Stimulated activated CD8-positive, alpha-beta memory T cell treated with anti-CD3 and anti-CD28 coated beads, Interleukin-7, amount 100 ng/mL, for 48 hours (primary cell): ENCODE measurements around the gene CCDC136.

ENCODE experiments used
- DNase-seq, 2 donors: peaks; one replicate each; pipeline ENCODE4 v3.0.0-alpha.2; 2020; ENCODE audit warnings: low read depth in 1 of 2; ENCODE audit errors: extremely low read depth in 1 of 2

Gene CCDC136

DNA sequence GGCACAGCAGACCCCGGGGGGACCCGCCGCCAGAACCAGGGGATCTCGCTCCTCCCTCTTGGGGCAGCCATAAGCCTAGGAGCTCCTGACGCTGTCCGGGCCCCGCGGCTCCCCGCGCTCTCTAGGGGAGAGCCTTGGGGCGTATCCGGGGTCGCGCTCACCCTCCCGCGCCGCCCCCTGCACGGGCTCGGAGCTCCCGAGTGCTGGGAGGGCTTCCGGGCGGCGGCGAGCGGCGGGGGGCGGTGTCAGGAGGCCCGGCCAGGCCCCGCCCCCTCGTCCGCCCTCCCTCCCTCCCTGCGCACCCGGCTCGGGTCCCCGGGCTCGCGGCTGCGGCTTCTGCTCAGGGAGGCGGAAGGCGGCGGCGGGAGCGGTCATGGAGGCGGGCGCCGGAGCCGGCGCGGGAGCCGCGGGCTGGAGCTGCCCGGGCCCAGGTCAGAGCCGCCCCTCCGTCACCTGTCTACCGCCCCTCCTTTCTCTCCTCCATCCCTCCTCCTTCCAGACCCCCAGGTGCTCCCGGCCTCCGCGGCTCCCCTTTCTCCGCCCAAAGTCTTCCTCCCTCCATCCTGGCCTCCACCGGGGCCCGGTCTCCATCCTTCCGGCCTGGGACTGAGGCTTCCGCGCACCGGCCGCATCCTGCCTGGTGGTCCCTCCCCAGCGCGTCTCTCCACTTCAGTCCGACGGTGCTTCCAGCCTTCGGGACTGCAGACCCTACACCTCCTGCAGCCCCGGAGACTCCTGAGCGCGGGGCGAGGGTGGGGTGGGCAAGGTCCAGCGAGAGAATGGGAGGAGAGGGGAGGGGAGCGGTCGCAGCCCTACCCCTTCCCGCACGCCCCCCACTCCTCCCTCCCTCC, at the start of gene CCDC136:
Gene CCDC136 (plus strand): TSS at position 848 of the 851 bp plus-strand sequence. CDS start 444 bp downstream, outside the sequence.
- DNase-seq, result peak; percentile 55 to 61

DNA sequence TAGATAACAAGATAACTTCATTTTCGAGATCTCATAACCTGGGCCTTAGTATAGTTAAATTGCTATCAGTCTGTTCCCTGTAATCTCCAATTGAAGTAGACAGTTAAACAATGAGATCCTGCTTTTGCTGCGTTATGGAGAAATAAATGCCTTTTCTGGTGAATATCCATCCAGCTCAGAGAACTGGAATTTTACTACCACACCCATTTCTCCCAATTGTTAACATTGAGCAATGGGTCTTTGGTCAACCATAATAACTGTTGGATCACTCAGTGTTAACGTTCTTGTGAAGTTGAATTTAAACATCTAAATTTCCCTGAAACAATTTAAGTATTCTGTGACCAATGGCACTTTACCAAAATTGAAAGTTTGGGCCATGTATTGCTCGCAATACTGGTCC, 49.6 kb upstream of the CCDC136 start:
- no peak for DNase-seq

DNA sequence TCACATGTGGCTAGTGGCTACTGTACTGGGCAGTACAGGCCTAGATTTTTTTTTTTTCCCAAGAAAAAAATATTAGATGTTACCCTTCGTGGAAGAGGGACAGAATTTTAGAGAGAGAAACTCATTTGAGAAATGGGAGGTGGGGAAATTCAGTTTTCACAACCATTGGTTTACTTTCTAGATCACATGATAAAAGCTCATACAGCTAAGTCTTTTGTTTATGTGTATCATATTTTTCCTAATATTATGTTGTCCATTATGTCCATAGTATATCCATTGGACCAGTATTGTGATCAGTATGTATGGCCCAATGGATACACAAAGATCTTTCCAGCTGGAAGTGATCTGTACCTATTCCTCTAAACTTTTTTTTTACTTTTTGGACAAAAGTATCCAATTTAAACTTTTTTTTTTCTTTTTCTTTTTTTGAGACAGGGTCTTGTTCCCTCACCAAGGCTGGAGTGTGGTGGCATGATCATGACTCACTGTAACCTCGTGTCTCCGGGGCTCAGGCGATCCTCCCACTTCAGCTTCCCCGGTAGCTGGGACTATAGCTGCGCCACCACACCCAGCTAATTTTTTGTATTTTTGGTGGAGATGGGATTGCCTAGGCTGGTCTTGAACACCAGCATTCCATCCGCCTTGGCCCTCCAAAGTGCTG, 48.5 kb upstream of the CCDC136 start:
- no peak for DNase-seq

- DNase-seq, result no peak
These were observed 47.3 kb upstream of the CCDC136 start for GRCh38 chr7:128744366-128744905.

DNA sequence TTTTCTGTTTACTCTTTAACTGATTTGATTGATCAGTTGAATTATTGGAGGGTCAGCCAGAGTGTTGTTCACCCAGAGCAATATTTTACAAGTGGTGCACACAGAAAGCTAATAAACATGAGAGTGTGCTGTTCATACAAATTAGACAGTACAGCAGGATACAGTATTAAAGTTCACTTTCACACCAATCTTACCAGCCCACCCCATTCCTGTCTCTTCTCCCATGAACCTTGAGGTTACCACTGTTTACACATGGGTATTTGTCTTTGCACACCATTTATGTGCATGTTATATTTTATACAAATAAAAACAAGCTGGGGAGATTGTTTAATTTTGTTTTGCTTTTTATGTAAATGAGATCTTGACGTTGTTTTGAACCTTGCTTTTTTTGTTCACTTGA, 46.1 kb upstream of the CCDC136 start:
- DNase-seq, result no peak

DNA sequence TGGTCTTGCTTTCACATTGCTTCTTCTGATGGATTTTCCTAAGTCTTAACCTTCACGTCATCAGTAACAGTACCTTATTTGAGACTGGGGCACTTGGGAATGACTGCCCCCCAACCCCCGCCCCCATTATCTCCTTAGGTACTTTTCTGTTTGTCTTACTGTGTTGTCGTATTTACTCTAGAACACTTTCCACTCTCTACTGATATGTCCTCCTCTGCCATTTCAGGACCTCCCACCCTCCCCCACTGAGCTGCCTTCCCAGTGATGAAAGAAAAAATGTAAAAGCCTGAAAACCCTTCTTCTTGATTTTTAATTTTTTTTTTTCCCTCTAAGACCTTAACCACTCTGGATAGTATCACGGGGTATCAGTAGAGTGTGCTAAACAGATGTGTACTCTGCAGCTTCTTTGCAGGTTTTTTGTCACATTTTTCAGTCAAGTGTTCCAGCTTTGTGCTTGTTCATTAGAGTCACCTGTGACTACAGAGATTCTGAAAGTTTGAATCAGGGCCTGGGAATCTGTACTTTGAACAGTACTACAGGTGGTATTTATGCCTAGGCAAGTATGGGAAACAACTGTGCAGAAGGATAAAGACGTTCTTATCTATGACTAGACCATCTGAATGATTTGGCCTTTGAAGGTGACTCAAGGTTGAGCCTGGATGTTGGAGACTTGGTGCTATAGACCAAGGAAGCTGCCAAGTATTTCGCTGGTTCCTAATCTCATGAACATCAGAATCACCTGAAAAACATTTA, 44.3 kb upstream of the CCDC136 start:
- DNase-seq, result no peak

GRCh38 chr7:128752251-128752650, 39.5 kb upstream of the CCDC136 start:
- no peak for DNase-seq

GRCh38 chr7:128755075-128755818, 36.5 kb upstream of the CCDC136 start:
- no peak for DNase-seq

DNA sequence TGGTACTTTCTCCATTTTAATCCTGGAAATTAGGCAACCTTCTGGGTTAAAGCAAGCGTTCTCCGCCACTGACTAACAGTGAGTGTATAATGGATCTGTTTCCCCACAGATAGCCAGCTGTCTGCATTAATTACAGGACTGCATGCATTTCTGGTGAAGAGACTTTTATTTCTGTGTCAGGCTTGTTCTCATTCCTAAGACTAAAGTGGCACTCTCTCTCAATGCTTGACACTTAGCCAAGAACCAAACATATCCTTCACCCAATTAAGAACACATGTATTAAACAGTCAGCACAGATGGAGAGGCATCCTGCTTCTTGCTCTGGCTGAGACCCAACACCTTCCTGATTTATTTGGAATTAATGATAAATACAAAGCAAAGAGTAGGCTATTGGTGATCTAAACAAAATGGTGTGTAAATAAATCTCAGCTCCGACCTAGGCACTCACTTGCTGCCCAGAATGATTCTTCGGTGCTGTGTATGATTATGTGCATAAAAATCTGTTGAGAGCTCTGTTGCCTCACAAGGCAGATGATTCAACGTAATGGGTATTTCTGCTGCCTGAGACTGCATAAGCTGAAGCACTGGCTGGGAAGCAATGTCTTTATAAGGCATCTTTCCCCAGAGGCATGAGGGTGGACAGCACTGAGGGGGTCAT, 35.8 kb upstream of the CCDC136 start:
- no peak for DNase-seq

DNA sequence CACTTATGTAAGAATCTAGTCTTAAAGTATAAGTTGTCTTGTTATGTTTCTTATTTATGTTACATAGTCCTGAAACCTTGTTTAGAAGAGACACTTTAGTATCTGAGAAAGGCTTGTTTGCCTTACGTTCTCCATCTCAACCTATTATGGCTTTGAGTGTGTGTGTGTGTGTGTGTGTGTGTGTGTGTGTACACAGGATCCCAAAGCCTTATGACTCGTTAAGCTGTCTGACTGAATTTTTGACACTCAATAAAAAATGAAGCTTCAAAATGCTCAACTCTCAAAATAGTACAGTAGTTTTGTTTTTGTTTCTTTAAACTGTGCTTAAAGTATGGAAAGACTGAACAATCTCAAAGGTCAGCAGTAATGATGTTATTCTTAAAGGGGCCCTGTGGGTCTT, 34.6 kb upstream of the CCDC136 start:
- DNase-seq, result no peak

DNA sequence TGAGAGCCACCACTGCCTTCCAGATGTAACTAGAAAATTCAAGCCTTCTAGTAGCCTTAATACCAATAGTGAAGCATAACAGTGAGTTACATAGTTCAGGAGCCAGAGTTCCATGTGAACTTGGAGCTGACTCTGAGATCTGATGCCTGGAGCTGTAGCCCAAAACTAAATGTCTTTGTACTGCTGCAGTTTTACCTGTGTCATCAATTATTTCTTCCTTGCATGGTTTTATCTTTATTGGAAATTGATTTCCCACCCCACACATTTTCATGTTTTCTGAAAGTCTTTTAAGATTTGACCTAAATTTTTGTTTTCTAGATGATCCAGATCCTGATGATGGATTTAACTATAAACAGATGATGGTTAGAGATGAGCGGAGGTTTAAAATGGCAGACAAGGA, 33.2 kb upstream of the CCDC136 start:
- DNase-seq, result no peak

GRCh38 chr7:128759242-128759641, 32.5 kb upstream of the CCDC136 start:
- no peak for DNase-seq

DNA sequence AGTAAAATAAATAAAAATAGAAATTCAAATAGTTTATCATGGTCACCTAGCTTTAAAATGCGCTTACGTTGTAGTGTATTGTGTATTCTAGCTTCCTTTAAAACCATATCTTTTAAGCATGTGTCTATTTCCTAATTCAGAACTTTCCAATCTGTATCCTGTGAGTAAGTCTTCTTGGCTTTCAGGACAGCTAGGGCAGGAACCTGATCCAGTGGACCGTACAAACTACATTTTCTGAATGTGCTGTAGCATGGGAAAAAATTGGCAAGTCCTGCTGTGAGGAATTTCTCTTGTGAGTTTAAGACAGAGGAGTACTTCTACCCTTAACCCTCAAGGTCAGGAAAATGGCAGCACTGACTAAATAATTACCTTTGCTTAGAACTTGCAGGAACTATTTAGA, 28.2 kb upstream of the CCDC136 start:
- DNase-seq, result no peak

DNA sequence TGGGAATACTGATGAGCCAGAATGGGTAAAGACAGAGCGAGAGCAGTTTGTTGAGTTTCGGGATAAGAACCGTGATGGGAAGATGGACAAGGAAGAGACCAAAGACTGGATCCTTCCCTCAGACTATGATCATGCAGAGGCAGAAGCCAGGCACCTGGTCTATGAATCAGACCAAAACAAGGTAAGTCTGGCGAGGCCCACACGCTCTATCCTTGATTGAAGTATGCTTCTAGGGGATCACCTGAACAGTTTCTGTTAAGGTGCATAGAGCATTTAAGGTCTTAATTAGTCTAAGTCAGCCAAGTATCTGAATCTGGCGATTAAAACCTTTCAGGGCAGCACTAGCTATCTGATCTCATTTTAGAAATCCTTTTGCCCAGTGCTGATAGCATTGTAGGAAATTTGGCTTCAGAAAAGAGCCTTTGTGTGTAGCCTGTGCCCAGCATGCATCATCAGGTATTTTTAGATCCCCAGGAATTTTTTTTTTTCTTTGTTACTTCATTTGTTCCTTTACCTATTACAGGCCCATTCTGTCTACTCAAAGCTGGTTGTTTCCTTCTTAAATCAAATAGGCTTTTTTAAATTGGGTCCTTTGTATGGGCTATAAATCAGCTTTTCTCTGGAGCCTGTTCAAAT, 24.2 kb upstream of the CCDC136 start:
- no peak for DNase-seq

GRCh38 chr7:128770233-128770632, 21.5 kb upstream of the CCDC136 start:
- no peak for DNase-seq

DNA sequence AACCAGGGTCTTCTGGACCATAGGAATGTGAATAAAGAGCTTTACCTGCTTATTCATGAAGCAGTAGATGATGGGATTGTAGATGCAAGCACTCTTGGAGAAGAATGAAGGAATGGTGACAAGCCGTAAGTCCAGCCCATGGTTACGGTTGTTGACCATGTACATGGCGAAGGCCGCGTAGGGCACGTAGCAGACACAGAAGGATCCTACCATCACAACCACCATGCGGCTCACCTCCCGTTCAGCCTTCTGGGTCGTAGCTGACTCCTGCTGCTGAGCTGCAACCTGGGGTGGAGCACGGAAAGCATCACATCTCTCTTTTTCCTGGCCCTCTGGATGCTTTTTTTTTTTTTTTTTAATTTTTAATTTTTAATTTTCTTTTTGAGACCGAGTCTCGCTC, 18.2 kb upstream of the CCDC136 start:
- DNase-seq, result no peak

GRCh38 chr7:128774029-128774689, 17.6 kb upstream of the CCDC136 start:
- DNase-seq, result no peak

DNA sequence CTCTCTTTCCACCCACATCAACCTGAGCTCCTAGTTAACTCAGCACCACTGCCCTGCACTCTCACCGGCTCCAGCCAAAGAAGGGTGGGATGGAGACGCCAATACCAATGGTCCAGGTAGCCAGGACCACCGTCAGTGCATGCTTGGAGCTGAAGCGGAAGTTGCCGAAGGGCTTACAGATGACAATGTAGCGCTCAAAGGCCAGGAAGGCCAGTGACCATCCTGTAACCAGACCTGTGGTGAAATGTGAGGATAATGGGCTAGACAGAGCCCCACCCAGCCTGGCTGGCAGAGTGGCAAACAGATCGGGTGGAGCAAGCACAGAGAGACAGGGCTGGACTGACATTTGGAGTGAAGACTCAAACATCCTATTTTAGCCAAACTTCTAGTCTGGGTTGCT, 16.8 kb upstream of the CCDC136 start:
- DNase-seq, result no peak
